Breast epithelium (tissue), 4 donors: ENCODE results near the gene CACNA2D1. TPM values are rescaled to one million over a fixed set of nuclear protein-coding genes. Genes with fewer than 3 reads are reported as not detected.

Source experiments
- DNase-seq, 2 donors: peaks; one replicate each; pipeline ENCODE4 v3.0.0-alpha.2; 2019; ENCODE audit warnings: low spot score in 2 of 2
- H3K27ac ChIP-seq, 2 donors: fragments of 200-600 bp; sonication (generic) in 1 of 2; one replicate each; pipeline ENCODE4 v1.5.1; 2016 to 2019; ENCODE audit warnings: mild to moderate bottlenecking in 1 of 2
- H3K27me3 ChIP-seq, 2 donors: fragments of 200-600 bp; sonication (generic) in 1 of 2; one replicate each; pipeline versions ENCODE4 v1.5.1 to v1.6.0; 2017 to 2019; ENCODE audit warnings: control low read depth in 1 of 2, mild to moderate bottlenecking in 1 of 2
- H3K36me3 ChIP-seq: fragments of 200-600 bp; one replicate; pipeline ENCODE4 v1.5.1; 2019
- H3K4me1 ChIP-seq, 2 donors: fragments of 200-600 bp; sonication (generic); one replicate each; pipeline ENCODE4 v1.5.1; 2016 to 2019; ENCODE audit warnings: control low read depth in 1 of 2
- H3K4me3 ChIP-seq, 3 donors: fragments of 200-600 bp; sonication (generic); 1 replicate in 2 of 3; 2 replicates in 1 of 3; pipeline ENCODE4 v1.5.1; 2016 to 2019; ENCODE audit warnings: mild to moderate bottlenecking in 3 of 3, moderate library complexity in 2 of 3
- H3K9me3 ChIP-seq, 2 donors: fragments of 200-600 bp; sonication (generic) in 1 of 2; one replicate each; pipeline ENCODE4 v1.5.1; 2016 to 2019; ENCODE audit warnings: control low read depth in 1 of 2
- POLR2A ChIP-seq: fragments of 450-650 bp; IDR thresholded peaks from one replicate; pipeline ENCODE4 v1.6.1; 2016; ENCODE audit warnings: antibody characterized with exemption, mild to moderate bottlenecking, moderate library complexity
- POLR2AphosphoS5 ChIP-seq, 3 donors: sonication (generic); formaldehyde crosslinking; IDR thresholded peaks; one replicate each; pipeline ENCODE4 v1.6.1; 2017; ENCODE audit warnings: antibody characterized with exemption in 3 of 3
- intact Hi-C: fragments of 100-400 bp; cut with DNase I; formaldehyde crosslinking; loops from one replicate; pipeline ENCODE4 v1.15.1; 2023; ENCODE audit warnings: low total_unique reads
- total RNA-seq, 3 donors: library from RNA; depleted of rRNA; stranded (reverse); fragments of >200 nt; gene quantifications; one replicate each; pipeline ENCODE4 v1.1.0, GENCODE V29; 2016
- TF ChIP-seq, protein P1 (sequence below), 3 donors: fragments of 450-650 bp; IDR thresholded peaks; one replicate each; pipeline ENCODE4 v1.5.1; 2016 to 2017; ENCODE audit warnings: antibody characterized with exemption in 3 of 3, mild to moderate bottlenecking in 3 of 3, moderate library complexity in 3 of 3

The CACNA2D1 gene
- total RNA-seq, 3 donors from 2014 or later: 10.2 to 79.4 (median 16.0) TPM

DNA sequence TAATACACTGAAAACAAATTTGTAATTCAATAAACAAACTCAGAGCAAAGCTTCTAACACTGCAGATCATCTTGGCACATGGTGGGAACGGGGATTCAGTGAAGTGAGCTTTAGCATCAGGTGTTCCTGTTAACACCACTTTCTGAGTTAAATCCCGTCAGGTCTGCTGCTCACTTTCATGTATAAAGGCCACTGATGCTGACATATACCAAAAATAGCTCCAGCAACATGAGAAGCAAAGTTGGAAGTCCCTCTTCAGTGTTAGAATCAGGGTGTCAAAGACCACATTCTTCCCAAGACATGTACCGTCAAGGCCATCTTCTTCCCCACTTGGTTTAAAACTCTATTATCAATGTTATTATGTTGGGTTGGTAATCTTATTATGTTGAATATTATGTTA, 11.7 kb upstream of the CACNA2D1 start:
- H3K4me1 ChIP-seq: no peaks in the 10 kb centered on the region
- H3K27ac ChIP-seq: no peak overlapping the region
- H3K27me3 ChIP-seq: no peaks in the 10 kb centered on the region
- no peaks in the 10 kb centered on the region for H3K36me3 ChIP-seq
- H3K4me3 ChIP-seq: no peak overlapping the region
- intact Hi-C loops: no loop called here
- H3K9me3 ChIP-seq: no peaks in the 10 kb centered on the region
- no peak for DNase-seq
- TF ChIP-seq POLR2AphosphoS5 (IDR thresholded peaks at IDR 0.05) (no peak), POLR2A (no peak)
- TF ChIP-seq, protein P1, sequence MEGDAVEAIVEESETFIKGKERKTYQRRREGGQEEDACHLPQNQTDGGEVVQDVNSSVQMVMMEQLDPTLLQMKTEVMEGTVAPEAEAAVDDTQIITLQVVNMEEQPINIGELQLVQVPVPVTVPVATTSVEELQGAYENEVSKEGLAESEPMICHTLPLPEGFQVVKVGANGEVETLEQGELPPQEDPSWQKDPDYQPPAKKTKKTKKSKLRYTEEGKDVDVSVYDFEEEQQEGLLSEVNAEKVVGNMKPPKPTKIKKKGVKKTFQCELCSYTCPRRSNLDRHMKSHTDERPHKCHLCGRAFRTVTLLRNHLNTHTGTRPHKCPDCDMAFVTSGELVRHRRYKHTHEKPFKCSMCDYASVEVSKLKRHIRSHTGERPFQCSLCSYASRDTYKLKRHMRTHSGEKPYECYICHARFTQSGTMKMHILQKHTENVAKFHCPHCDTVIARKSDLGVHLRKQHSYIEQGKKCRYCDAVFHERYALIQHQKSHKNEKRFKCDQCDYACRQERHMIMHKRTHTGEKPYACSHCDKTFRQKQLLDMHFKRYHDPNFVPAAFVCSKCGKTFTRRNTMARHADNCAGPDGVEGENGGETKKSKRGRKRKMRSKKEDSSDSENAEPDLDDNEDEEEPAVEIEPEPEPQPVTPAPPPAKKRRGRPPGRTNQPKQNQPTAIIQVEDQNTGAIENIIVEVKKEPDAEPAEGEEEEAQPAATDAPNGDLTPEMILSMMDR (IDR thresholded peaks at IDR 0.05): no peak

DNA sequence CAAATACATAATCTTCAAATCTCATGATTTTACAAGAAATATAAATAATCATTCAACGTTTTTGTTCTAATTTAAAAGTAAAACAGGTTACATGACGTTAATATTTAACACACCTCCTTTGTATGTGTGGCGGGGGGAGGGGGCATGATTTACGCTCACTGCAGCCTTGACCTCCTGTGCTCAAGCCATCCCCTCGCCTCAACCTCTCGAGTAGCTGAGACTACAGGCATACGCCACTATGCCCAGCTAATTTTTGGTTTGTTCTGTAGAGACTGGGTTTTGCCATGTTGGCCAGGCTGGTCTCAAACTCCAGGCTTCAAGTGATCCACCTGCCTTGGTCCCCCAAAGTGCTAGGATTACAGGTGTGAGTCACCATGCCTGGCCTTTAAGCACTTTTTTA, 7.2 kb upstream of the CACNA2D1 start:
- no peak overlapping the region for H3K27ac ChIP-seq
- intact Hi-C loops: loop anchor here (5.0 kb wide), 1 partner anchor 888 kb away; no protein-coding TSS in a partner anchor
- no peaks in the 10 kb centered on the region for H3K27me3 ChIP-seq
- H3K4me3 ChIP-seq: no peak overlapping the region
- TF ChIP-seq, protein P1 (IDR thresholded peaks at IDR 0.05): no peak
- TF ChIP-seq POLR2A (no peak), POLR2AphosphoS5 (IDR thresholded peaks at IDR 0.05) (no peak)
- no peaks in the 10 kb centered on the region for H3K36me3 ChIP-seq
- H3K9me3 ChIP-seq: no peaks in the 10 kb centered on the region
- no peaks in the 10 kb centered on the region for H3K4me1 ChIP-seq
- DNase-seq: no peak

DNA sequence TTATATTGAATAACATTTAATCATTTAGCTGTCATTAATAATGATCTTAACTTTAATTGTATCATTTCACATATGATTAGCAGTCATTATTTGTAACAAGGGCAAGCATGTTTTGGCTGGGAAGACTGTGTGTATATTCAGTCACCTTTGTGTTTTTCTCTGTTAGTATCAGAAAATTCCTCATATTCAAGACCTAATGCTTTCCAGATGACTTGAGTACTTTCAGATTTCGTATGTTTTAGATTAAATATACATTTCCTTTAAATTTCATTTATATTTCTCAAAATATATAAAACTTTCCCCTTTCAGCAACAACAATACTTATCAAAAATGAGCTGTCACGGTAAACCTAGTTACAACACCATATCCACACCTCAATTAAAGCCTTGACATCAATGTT, 6.3 kb upstream of the CACNA2D1 start:
- no peak for DNase-seq

DNA sequence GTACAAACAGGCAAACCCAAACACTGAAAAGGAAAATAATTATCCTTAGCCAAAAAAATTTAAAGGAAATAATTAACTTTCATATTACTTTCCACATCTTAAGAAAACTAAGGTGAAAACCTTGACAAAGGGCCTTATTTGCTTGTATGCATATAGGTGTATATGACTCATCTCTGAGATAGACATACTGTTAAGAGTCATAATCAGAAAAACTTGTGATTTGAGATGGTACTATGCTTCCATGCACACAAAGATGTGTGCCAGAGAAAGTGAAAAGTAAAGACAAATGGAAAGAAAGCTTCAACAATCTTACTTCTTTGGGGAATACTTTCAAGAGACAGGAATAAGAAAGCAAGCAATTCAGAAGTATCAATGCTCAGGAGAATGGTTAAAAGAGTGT, 3.3 kb upstream of the CACNA2D1 start:
- TF ChIP-seq, protein P1 (IDR thresholded peaks at IDR 0.05): no peak
- Histone ChIP-seq H3K9me3 (no peaks in the 10 kb centered on the region), H3K27me3 (no peaks in the 10 kb centered on the region), H3K27ac (no peak overlapping the region), H3K4me3 (no peak overlapping the region), H3K36me3 (no peaks in the 10 kb centered on the region), H3K4me1 (no peaks in the 10 kb centered on the region)
- no peak for DNase-seq
- intact Hi-C loops: no loop called here

More for the DNA sequence above, 6.3 kb upstream of the CACNA2D1 start:
- Histone ChIP-seq H3K4me3 (no peak overlapping the region), H3K9me3 (no peaks in the 10 kb centered on the region), H3K27ac (no peak overlapping the region), H3K36me3 (no peaks in the 10 kb centered on the region), H3K4me1 (no peaks in the 10 kb centered on the region), H3K27me3 (no peaks in the 10 kb centered on the region)
- intact Hi-C loops: loop anchor here (5.0 kb wide), 1 partner anchor 888 kb away; no protein-coding TSS in a partner anchor
- TF ChIP-seq POLR2AphosphoS5 (IDR thresholded peaks at IDR 0.05) (no peak), POLR2A (no peak)
- TF ChIP-seq, protein P1 (IDR thresholded peaks at IDR 0.05): no peak

DNA sequence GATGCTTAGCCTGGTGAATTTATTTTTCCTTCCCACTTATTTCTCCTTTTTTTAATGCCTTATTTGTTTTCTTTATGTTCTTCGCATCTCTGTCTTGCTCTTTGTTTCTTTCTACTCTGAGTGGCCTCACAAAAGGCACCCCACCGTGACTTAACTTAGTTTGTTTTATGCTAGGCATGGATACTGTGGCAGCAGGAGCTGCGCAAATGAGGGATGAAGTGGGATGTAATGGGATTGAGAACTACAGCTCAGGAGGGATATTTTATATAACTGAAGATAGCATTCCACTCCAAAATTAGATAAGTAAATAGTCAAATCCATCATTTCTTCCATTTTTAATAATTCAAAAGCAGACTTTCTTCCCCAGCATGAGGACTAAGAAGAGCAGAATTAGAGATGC, 1.7 kb upstream of the CACNA2D1 start:
- Histone ChIP-seq H3K36me3 (no peaks in the 10 kb centered on the region), H3K4me1 (no peaks in the 10 kb centered on the region), H3K9me3 (no peaks in the 10 kb centered on the region), H3K27me3 (no peaks in the 10 kb centered on the region), H3K4me3 (no peak overlapping the region), H3K27ac (no peak overlapping the region)
- intact Hi-C loops: no loop called here
- TF ChIP-seq, protein P1 (IDR thresholded peaks at IDR 0.05): no peak
- TF ChIP-seq POLR2A (no peak), POLR2AphosphoS5 (IDR thresholded peaks at IDR 0.05) (no peak)
- no peak for DNase-seq
